Naive thymus-derived CD4-positive, alpha-beta T cell (primary cell): ENCODE data around the gene PRPF38B. TPM values are rescaled to one million over a fixed set of nuclear protein-coding genes. Genes with fewer than 3 reads are reported as not detected.
"Not testable (repeated sequence)": the region's sequence is repeated elsewhere in the genome, so short reads cannot be mapped to it uniquely, and the experiment has no call there.

Experiments
- ATAC-seq: fragments of 150-1000 bp; cut with Tn5 transposase; 2 replicates; pipeline ENCODE4 v1.10.0; 2021; ENCODE audit warnings: mild to moderate bottlenecking, moderate library complexity
- CTCF ChIA-PET: fragments of 350-600 bp; sonication (Branson Sonifier 250); formaldehyde crosslinking; loops from one replicate; lab custom pipeline; 2021; ENCODE audit warnings: antibody characterized with exemption; lab: Charles Lee
- POLR2A ChIA-PET: fragments of 350-600 bp; sonication (Branson Sonifier 250); formaldehyde crosslinking; loops from one replicate; lab custom pipeline; 2021; ENCODE audit warnings: antibody characterized with exemption, inconsistent platforms; lab: Charles Lee
- DNase-seq, 9 donors: peaks; one replicate each; pipeline versions ENCODE4 v3.0.0 to v3.0.0-alpha.2; 2020 to 2022; ENCODE audit warnings: mixed read lengths in 1 of 9
- H3K27ac ChIP-seq: one replicate; pipeline ENCODE4 v1.7.0; 2013; ENCODE audit warnings: mild to moderate bottlenecking, low read depth, low read length, moderate library complexity
- H3K27me3 ChIP-seq, 2 donors: one replicate each; pipeline ENCODE4 v1.7.0; 2013; ENCODE audit warnings: low read length in 2 of 2, mild to moderate bottlenecking in 2 of 2, moderate library complexity in 2 of 2; ENCODE audit not compliant: control insufficient read depth in 2 of 2, insufficient read depth in 2 of 2
- H3K36me3 ChIP-seq, 3 experiments: 1 replicate in 2 of 3; 2 replicates in 1 of 3; pipeline ENCODE4 v1.7.0; 2013; ENCODE audit warnings: low read length in 3 of 3, mild to moderate bottlenecking in 3 of 3, moderate library complexity in 1 of 3; ENCODE audit not compliant: insufficient read depth in 3 of 3, control insufficient read depth in 2 of 3
- H3K4me1 ChIP-seq, 2 donors: one replicate each; pipeline ENCODE4 v1.7.0; 2013; ENCODE audit warnings: low read length in 2 of 2, mild to moderate bottlenecking in 2 of 2, moderate library complexity in 1 of 2; ENCODE audit not compliant: control insufficient read depth in 2 of 2, insufficient read depth in 2 of 2
- H3K4me3 ChIP-seq: 2 replicates; pipeline ENCODE4 v1.7.0; 2013; ENCODE audit warnings: mild to moderate bottlenecking, low read length
- H3K9me3 ChIP-seq, 3 experiments: 1 replicate in 2 of 3; 2 replicates in 1 of 3; pipeline ENCODE4 v1.7.0; 2013; ENCODE audit warnings: low read length in 3 of 3; ENCODE audit not compliant: control insufficient read depth in 2 of 3
- H3K27ac Mint-ChIP-seq, 9 donors: one replicate each; pipeline ENCODE4 v1.8.0; 2020 to 2022; ENCODE audit warnings: mixed read lengths in 9 of 9, mild to moderate bottlenecking in 8 of 9, moderate library complexity in 5 of 9, inconsistent platforms in 2 of 9
- H3K27me3 Mint-ChIP-seq, 5 donors: one replicate each; pipeline ENCODE4 v1.8.0; 2021 to 2022; ENCODE audit warnings: mixed read lengths in 5 of 5, mild to moderate bottlenecking in 1 of 5
- H3K36me3 Mint-ChIP-seq, 5 donors: one replicate each; pipeline ENCODE4 v1.8.0; 2020 to 2022; ENCODE audit warnings: mixed read lengths in 5 of 5, mild to moderate bottlenecking in 3 of 5, inconsistent platforms in 1 of 5
- H3K4me1 Mint-ChIP-seq, 7 donors: one replicate each; pipeline ENCODE4 v1.8.0; 2020 to 2022; ENCODE audit warnings: mixed read lengths in 7 of 7, mild to moderate bottlenecking in 3 of 7, inconsistent platforms in 1 of 7
- H3K4me3 Mint-ChIP-seq, 10 donors: one replicate each; pipeline ENCODE4 v1.8.0; 2020 to 2022; ENCODE audit warnings: mild to moderate bottlenecking in 10 of 10, mixed read lengths in 10 of 10, moderate library complexity in 6 of 10, inconsistent platforms in 2 of 10
- H3K9me3 Mint-ChIP-seq, 11 donors: one replicate each; pipeline ENCODE4 v1.8.0; 2020 to 2022; ENCODE audit warnings: mixed read lengths in 11 of 11, mild to moderate bottlenecking in 4 of 11, inconsistent platforms in 1 of 11, moderate library complexity in 1 of 11
- intact Hi-C, 2 donors: fragments of 100-400 bp; cut with micrococcal nuclease; formaldehyde crosslinking; loops; one replicate each; pipeline ENCODE4 v1.15.1; 2023
- polyA plus RNA-seq, 2 donors: library from polyadenylated mRNA; unstranded; fragments of 300-500 nt; fragmentation: Illumina TruSeq; gene quantifications; one replicate each; pipeline ENCODE4 v1.2.3, GENCODE V29; 2021
- total RNA-seq, 6 experiments: library from RNA in 5 of 6; stranded (reverse) in 5 of 6; gene quantifications; 1 replicate in 5 of 6; 2 replicates in 1 of 6; pipeline ENCODE4 v1.2.3 and lab custom pipeline; 2021 to 2026

The PRPF38B gene
- total and polyA plus RNA-seq, 7 experiments from 2014 or later, result 21.6 to 136 (median 110) TPM

DNA sequence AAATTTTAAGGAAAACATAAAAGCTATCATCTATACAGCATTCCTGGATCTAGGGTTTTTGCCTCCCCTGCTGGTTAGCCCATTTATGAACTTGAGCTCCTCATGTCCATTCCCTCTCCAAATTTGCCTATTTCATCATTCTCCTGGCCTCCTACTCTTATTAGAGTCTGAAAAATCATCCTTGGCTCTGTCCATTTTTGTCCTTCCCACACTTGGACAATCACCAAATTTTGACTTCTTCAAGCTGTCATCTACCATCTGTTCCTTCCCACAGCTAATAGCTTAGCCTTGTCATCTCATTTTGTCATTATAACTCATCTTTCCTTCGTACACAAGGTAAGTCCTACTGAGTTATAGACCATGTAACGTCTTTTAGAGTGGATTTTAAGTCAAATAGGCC is 29.0 kb upstream of the PRPF38B start:
- Mint-ChIP-seq H3K36me3 (peaks cover 0 to 5% (median 2%) of the 10 kb centered on the region in 5 donors), H3K27ac (peak overlapping the region; percentile 4 to 97 (median 93)), H3K4me1 (peaks cover 11 to 39% (median 31%) of the 10 kb centered on the region in 7 donors), H3K27me3 (no peaks in the 10 kb centered on the region), H3K4me3 (peak overlapping the region in 8 of 10 donors; percentile 2 to 89 (median 45)), H3K9me3 (no peaks in the 10 kb centered on the region)
- intact Hi-C loops, result no loop called here
- no peak for ATAC-seq
- Histone ChIP-seq H3K36me3 (no peaks in the 10 kb centered on the region), H3K4me1 (peaks cover 7 to 9% of the 10 kb centered on the region in 2 donors), H3K4me3 (no peak overlapping the region), H3K27ac (no peak overlapping the region), H3K9me3 (no peaks in the 10 kb centered on the region), H3K27me3 (no peaks in the 10 kb centered on the region)
- POLR2A ChIA-PET, result interaction anchor here (1.1 to 8.4 kb wide), 5 partner anchors 9 to 30 kb away, joined by 3 to 236 read pairs (median 40); partner anchors contain the start of gene PRPF38B
- CTCF ChIA-PET, result interaction anchor here (1.4 kb wide), 1 partner anchor 18 kb away, joined by 5 read pairs; no protein-coding TSS in a partner anchor
- DNase-seq, result no peak

DNA sequence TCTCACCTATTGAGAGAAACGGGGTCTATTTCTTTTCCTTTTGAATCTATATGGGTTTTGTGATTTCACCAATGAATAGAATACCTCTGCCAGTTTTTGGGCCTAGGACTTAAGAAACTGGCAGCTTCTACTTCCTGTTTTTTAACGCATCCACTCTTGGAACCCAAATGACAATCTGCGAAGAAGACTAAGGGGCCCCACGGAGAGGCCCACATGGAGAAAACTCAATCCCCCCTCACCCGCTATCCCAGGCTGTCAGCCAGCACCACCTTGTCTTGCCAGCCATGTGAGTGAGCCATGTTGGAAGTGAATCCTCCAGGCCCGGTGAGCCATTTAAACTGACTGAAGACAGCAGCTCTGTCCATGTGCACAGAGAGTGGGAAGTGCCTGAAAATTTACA is 27.6 kb upstream of the PRPF38B start:
- Histone ChIP-seq H3K4me1 (peaks cover 7 to 9% of the 10 kb centered on the region in 2 donors), H3K27me3 (no peaks in the 10 kb centered on the region), H3K36me3 (no peaks in the 10 kb centered on the region), H3K27ac (no peak overlapping the region), H3K4me3 (no peak overlapping the region), H3K9me3 (no peaks in the 10 kb centered on the region)
- H3K27ac Mint-ChIP-seq, result peak overlapping the region in 1 of 9 donors; percentile 40
- H3K4me3 Mint-ChIP-seq, result no peak overlapping the region
- ATAC-seq (no peak), DNase-seq (no peak)
- H3K9me3 Mint-ChIP-seq, result no peaks in the 10 kb centered on the region
- ChIA-PET CTCF (no interaction called here), POLR2A (interaction anchor here (1.7 to 2.1 kb wide), 3 partner anchors 8 to 28 kb away, joined by 4 to 10 read pairs (median 9); partner anchors contain the start of gene PRPF38B)
- intact Hi-C loops, result no loop called here
- H3K27me3 Mint-ChIP-seq, result peaks cover 0 to 3% (median 0%) of the 10 kb centered on the region in 5 donors
- peaks cover 10 to 35% (median 28%) of the 10 kb centered on the region in 7 donors for H3K4me1 Mint-ChIP-seq
- peaks cover 0 to 5% (median 2%) of the 10 kb centered on the region in 5 donors for H3K36me3 Mint-ChIP-seq

DNA sequence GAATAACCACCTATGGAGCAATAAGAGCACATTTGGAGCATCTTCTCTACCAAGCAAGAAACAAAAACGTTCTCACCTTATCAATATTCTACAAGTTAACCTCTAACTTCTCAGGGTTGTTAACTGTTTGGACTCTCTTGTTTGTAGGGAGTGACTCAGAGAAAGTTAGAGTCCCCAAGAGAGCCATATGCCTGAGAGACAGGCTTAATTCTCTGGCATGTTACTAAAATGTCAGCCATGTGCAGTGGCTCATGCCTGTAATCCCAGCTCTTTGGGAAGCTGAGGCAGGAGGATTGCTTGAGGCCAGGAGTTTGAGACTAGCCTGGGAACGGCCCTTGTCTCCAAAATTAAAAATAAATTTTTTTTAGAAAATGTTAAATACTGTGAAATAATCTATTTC is 27.0 kb upstream of the PRPF38B start:
- DNase-seq (no peak), ATAC-seq (no peak)
- CTCF ChIA-PET, result no interaction called here
- H3K4me3 ChIP-seq, result no peak overlapping the region
- intact Hi-C loops, result no loop called here
- Mint-ChIP-seq H3K27ac (peak overlapping the region in 1 of 9 donors; percentile 40), H3K9me3 (no peaks in the 10 kb centered on the region), H3K4me1 (peaks cover 7 to 29% (median 22%) of the 10 kb centered on the region in 7 donors), H3K4me3 (no peak overlapping the region), H3K36me3 (peaks cover 0 to 5% (median 0%) of the 10 kb centered on the region in 5 donors), H3K27me3 (peaks cover 0 to 3% (median 0%) of the 10 kb centered on the region in 5 donors)
- POLR2A ChIA-PET, result interaction anchor here (0.7 to 2.1 kb wide), 4 partner anchors 9 to 450 kb away, joined by 3 to 10 read pairs (median 6); partner anchors contain the start of gene PRPF38B
- H3K27me3 ChIP-seq, result no peaks in the 10 kb centered on the region
- H3K36me3 ChIP-seq, result no peaks in the 10 kb centered on the region
- H3K4me1 ChIP-seq, result peaks cover 7 to 9% of the 10 kb centered on the region in 2 donors
- no peak overlapping the region for H3K27ac ChIP-seq
- no peaks in the 10 kb centered on the region for H3K9me3 ChIP-seq

DNA sequence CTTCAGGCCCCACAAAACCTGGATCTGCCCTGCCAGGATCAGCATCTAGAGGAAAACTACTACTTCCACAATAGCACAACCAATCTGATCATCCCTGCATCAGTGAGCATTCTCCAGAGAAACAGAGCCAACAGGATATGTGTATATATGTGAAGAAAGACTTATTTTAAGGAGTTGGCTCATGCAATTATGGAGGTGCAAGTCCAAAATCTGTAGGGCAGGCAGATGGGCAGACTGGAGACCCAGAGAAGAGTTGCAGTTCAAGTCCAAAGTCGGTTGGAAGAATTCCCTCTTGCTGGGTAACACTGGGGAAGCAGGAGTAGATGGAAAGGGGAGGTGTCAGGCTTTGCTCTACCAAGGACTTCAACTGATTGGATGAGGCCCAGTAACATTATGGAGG is 26.3 kb upstream of the PRPF38B start:
- Histone ChIP-seq H3K36me3 (no peaks in the 10 kb centered on the region), H3K4me3 (no peak overlapping the region), H3K27ac (no peak overlapping the region), H3K4me1 (peaks cover 7 to 9% of the 10 kb centered on the region in 2 donors), H3K27me3 (no peaks in the 10 kb centered on the region), H3K9me3 (no peaks in the 10 kb centered on the region)
- DNase-seq (no peak), ATAC-seq (no peak)
- Mint-ChIP-seq H3K9me3 (no peaks in the 10 kb centered on the region), H3K27ac (no peak overlapping the region), H3K4me1 (peaks cover 4 to 25% (median 18%) of the 10 kb centered on the region in 7 donors), H3K36me3 (peaks cover 0 to 5% (median 0%) of the 10 kb centered on the region in 5 donors), H3K4me3 (no peak overlapping the region), H3K27me3 (peaks cover 0 to 3% (median 0%) of the 10 kb centered on the region in 5 donors)
- POLR2A ChIA-PET, result interaction anchor here (0.7 to 2.1 kb wide), 4 partner anchors 9 to 449 kb away, joined by 3 to 10 read pairs (median 6); partner anchors contain the start of gene PRPF38B
- CTCF ChIA-PET, result no interaction called here
- intact Hi-C loops, result no loop called here

DNA sequence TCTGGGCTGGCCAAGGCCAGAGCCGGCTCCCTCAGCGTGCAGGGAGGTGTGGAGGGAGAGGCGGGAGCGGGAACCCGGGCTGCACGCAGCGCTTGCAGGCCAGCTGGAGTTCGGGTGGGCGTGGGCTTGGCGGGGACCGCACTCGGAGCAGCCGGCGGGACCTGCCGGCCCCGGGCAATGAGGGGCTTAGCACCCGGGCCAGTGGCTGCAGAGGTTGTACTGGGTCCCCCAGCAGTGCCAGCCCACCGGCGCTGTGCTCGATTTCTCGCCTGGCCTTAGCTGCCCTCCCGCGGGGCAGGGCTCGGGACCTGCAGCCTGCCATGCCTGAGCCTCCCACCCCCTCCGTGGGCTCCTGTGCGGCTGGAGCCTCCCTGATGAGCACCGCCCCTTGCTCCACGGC is 24.7 kb upstream of the PRPF38B start:
- DNase-seq, H3K4me3 Mint-ChIP-seq, H3K4me1 ChIP-seq, H3K27ac ChIP-seq, CTCF ChIA-PET, H3K9me3 ChIP-seq, H3K27ac Mint-ChIP-seq, H3K4me3 ChIP-seq, H3K27me3 ChIP-seq, H3K9me3 Mint-ChIP-seq, intact Hi-C loops, H3K36me3 ChIP-seq, H3K36me3 Mint-ChIP-seq, ATAC-seq, H3K27me3 Mint-ChIP-seq: not testable (repeated sequence)
- POLR2A ChIA-PET, result interaction anchor here (1.2 to 2.1 kb wide), 2 partner anchors 25 kb away, joined by 4 to 9 read pairs; partner anchors contain the start of gene PRPF38B
- peaks cover 0 to 20% (median 10%) of the 10 kb centered on the region in 7 donors for H3K4me1 Mint-ChIP-seq

DNA sequence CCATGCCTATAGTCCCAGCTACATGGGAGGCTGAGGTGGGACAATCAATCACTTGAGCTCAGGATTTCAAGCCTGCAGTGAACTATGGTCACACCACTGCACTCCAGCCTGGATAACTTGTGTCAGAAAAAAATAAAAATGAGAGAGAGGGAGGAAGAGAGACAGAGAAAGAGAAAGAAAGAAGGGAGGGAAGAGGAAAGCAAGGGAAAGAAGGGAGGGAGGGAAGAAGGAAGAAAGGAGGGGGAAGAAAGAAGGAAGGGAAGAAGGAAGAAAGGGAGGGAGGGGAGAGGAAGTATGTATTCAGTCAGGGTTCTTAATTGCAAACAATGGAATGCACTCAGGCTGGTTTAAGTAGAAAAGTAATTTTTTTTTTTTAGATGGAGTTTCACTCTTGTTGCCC is 23.3 kb upstream of the PRPF38B start:
- ATAC-seq, result no peak
- DNase-seq, result no peak
- POLR2A ChIA-PET, result interaction anchor here (2.1 kb wide), 1 partner anchor 24 kb away, joined by 9 read pairs; the partner anchor contains the start of gene PRPF38B
- H3K9me3 ChIP-seq, result no peaks in the 10 kb centered on the region
- Mint-ChIP-seq H3K4me3 (no peak overlapping the region), H3K27me3 (peaks cover 3 to 16% (median 9%) of the 10 kb centered on the region in 5 donors), H3K9me3 (no peaks in the 10 kb centered on the region), H3K4me1 (peaks cover 0 to 11% (median 3%) of the 10 kb centered on the region in 7 donors), H3K27ac (no peak overlapping the region), H3K36me3 (peaks cover 0 to 5% (median 1%) of the 10 kb centered on the region in 5 donors)
- intact Hi-C loops, result no loop called here
- CTCF ChIA-PET, result interaction anchor here (0.7 to 1.2 kb wide), 2 partner anchors 20 to 41 kb away, joined by 3 to 5 read pairs; no protein-coding TSS in a partner anchor
- no peaks in the 10 kb centered on the region for H3K27me3 ChIP-seq
- no peak overlapping the region for H3K27ac ChIP-seq
- no peaks in the 10 kb centered on the region for H3K4me1 ChIP-seq
- H3K36me3 ChIP-seq, result no peaks in the 10 kb centered on the region
- no peak overlapping the region for H3K4me3 ChIP-seq
